ENCODE measurements around the gene SECISBP2. TPM values are rescaled to one million over a fixed set of nuclear protein-coding genes. Genes with fewer than 3 reads are reported as not detected.

The SECISBP2 gene
- total and polyA plus RNA-seq, 11 donors = 13.0 to 27.5 (median 15.5) TPM

DNA sequence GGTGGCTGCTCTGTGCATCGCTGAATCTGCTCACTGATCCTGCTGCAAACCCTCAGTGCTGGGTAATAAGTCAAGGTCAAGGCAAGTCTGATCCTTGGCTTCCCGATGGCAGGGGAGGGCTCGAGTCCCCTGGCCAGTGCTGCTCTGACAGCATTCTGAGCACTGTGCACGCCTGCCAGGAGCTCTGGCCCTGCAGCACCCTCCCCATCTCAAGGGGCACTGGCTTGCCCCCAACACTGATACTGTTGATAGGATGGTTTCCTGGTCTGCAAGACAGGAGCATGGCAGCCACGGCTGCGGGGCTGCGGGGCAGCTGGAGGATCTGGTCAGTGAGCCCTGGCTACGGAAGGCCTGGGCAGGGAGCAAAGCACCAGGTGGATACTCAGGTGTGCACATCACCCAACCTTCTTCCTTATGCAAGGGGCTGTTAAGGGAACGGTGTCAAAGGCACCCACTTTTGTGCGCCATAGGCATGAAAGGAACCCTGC is 71.8 kb downstream of the SECISBP2 start:
- Histone ChIP-seq H3K36me3 (peaks cover 0 to 95% (median 23%) of the 10 kb centered on the region in 9 donors), H3K4me3 (no peak overlapping the region), H3K27me3 (no peaks in the 10 kb centered on the region), H3K9me3 (no peaks in the 10 kb centered on the region), H3K27ac (no peak overlapping the region), H3K4me1 (peaks cover 0 to 22% (median 3%) of the 10 kb centered on the region in 12 donors)
- 83 to 93% (median 91%) methylated on average over 7 to 10 of the region's 10 CpGs for WGBS, 4 donors
- ATAC-seq = no peak
- intact Hi-C loops (cut with DNase I) = no loop called here
- TF ChIP-seq POLR2A (IDR thresholded peaks at IDR 0.05) = no peak
- TF ChIP-seq, protein P1, sequence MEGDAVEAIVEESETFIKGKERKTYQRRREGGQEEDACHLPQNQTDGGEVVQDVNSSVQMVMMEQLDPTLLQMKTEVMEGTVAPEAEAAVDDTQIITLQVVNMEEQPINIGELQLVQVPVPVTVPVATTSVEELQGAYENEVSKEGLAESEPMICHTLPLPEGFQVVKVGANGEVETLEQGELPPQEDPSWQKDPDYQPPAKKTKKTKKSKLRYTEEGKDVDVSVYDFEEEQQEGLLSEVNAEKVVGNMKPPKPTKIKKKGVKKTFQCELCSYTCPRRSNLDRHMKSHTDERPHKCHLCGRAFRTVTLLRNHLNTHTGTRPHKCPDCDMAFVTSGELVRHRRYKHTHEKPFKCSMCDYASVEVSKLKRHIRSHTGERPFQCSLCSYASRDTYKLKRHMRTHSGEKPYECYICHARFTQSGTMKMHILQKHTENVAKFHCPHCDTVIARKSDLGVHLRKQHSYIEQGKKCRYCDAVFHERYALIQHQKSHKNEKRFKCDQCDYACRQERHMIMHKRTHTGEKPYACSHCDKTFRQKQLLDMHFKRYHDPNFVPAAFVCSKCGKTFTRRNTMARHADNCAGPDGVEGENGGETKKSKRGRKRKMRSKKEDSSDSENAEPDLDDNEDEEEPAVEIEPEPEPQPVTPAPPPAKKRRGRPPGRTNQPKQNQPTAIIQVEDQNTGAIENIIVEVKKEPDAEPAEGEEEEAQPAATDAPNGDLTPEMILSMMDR (IDR thresholded peaks at IDR 0.05) = no peak
- no peak for DNase-seq

DNA sequence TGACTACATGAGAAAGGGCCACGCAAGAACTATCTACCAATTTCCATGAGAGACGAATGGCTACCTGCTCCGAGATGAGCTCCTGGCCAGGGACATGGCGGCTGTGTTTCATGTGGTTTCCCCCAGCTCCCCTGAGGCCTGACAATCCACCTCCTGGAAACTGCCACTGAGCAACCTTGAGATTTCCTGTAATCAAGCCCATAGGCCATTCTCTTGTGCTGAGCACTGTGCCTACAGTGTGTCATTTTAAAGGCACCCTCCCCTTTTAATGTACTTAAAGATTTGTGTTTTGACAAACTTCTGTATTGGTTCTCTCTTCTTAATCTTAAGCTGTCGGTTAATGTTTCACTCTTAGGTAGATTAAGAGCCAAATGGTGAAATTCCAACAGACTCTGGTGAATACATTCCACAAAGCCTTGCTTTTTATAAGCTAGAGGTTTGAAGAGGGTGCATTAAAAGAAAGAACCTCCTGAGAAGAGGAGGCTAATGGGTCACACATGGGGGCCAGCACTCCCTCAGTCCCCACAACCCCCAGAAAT is 72.3 kb downstream of the SECISBP2 start:
- H3K27me3 ChIP-seq = no peaks in the 10 kb centered on the region
- DNase-seq (no peak), ATAC-seq (no peak)
- WGBS, 4 donors = 87 to 93% (median 90%) methylated on average over 5 of the region's 5 CpGs
- intact Hi-C loops (cut with DNase I) = no loop called here
- peaks cover 0 to 22% (median 3%) of the 10 kb centered on the region in 12 donors for H3K4me1 ChIP-seq
- TF ChIP-seq, protein P1 (IDR thresholded peaks at IDR 0.05) = no peak
- TF ChIP-seq POLR2A (IDR thresholded peaks at IDR 0.05) = no peak
- no peak overlapping the region for H3K4me3 ChIP-seq
- H3K27ac ChIP-seq = no peak overlapping the region
- no peaks in the 10 kb centered on the region for H3K9me3 ChIP-seq
- H3K36me3 ChIP-seq = peaks cover 0 to 95% (median 23%) of the 10 kb centered on the region in 9 donors

DNA sequence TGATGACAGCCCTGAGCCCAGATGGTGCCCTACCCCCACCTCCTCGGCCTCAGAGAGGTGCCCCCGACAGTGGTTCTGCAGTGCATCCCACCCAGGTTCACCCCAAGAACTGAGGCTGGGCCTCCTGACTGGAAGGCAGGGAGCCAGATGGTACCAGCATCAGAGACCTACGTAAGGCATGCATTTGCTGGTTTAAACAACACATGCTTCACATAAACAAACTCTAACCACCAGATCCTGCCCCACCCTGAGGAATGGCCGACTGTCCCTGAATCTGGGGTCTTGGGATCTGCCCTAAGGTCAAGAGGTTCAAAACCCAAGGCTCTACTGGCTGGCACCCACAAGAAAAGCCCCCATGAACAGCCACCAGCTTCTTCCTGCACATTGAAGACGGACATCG is 73.3 kb downstream of the SECISBP2 start:
- intact Hi-C loops (cut with DNase I) = no loop called here
- no peak for TF ChIP-seq POLR2A (IDR thresholded peaks at IDR 0.05)
- TF ChIP-seq, protein P1 (IDR thresholded peaks at IDR 0.05) = no peak
- Histone ChIP-seq H3K9me3 (no peaks in the 10 kb centered on the region), H3K27me3 (no peaks in the 10 kb centered on the region), H3K27ac (no peak overlapping the region), H3K4me3 (no peak overlapping the region), H3K36me3 (peaks cover 0 to 95% (median 23%) of the 10 kb centered on the region in 9 donors), H3K4me1 (peaks cover 0 to 22% (median 3%) of the 10 kb centered on the region in 12 donors)
- WGBS, 4 donors = 94 to 95% (median 95%) methylated on average over 6 of the region's 6 CpGs
- DNase-seq = no peak
- ATAC-seq = no peak

DNA sequence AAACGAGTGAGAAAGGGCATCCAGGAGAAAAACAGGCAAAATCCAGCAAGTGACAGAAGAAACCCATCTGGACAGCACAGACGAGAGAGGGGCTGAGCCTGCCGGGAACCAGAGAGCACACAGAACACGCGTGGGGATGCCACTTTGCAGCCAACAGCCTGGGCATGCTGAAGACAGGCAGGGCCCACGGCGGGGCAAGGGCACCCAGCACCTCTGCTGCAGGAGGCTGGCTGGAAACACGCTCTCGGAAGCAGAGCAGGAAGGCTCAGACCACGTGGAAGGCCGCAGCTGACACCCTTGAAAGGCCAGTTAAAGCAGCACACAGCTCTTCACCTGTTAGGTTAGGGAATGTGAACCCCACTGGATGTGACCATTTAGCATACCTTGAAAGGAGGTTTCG is 76.1 kb downstream of the SECISBP2 start:
- H3K27ac ChIP-seq = no peak overlapping the region
- no peak for ATAC-seq
- WGBS, 4 donors = 84 to 88% (median 87%) methylated on average over 12 of the region's 12 CpGs
- H3K27me3 ChIP-seq = no peaks in the 10 kb centered on the region
- intact Hi-C loops (cut with DNase I) = no loop called here
- peaks cover 0 to 98% (median 23%) of the 10 kb centered on the region in 9 donors for H3K36me3 ChIP-seq
- TF ChIP-seq, protein P1 (IDR thresholded peaks at IDR 0.05) = no peak
- TF ChIP-seq POLR2A (IDR thresholded peaks at IDR 0.05) = no peak
- DNase-seq = peak in 1 of 5 donors; percentile 51
- no peaks in the 10 kb centered on the region for H3K9me3 ChIP-seq
- no peak overlapping the region for H3K4me3 ChIP-seq
- peaks cover 0 to 14% (median 0%) of the 10 kb centered on the region in 12 donors for H3K4me1 ChIP-seq

Data from heart left ventricle (tissue), 16 donors.